Parathyroid adenoma (tissue), 2 donors: Measurements from ENCODE around the gene SH2D3A.

Source experiments
- H2AFZ ChIP-seq: fragments of 300-600 bp; sonication (generic); one replicate; pipeline ENCODE4 v1.7.0; 2017; ENCODE audit warnings: antibody characterized with exemption, mild to moderate bottlenecking
- H3K27ac ChIP-seq: fragments of 300-600 bp; sonication (generic); one replicate; pipeline ENCODE4 v1.7.0; 2017
- H3K27me3 ChIP-seq: fragments of 300-600 bp; sonication (generic); one replicate; pipeline ENCODE4 v1.7.0; 2017; ENCODE audit warnings: low read length; ENCODE audit not compliant: control insufficient read depth, insufficient read depth
- H3K36me3 ChIP-seq: fragments of 300-600 bp; sonication (generic); one replicate; pipeline ENCODE4 v1.7.0; 2017; ENCODE audit warnings: low read length; ENCODE audit not compliant: control insufficient read depth, insufficient read depth
- H3K4me1 ChIP-seq: fragments of 300-600 bp; sonication (generic); one replicate; pipeline ENCODE4 v1.7.0; 2017; ENCODE audit warnings: control low read depth
- H3K4me2 ChIP-seq: fragments of 300-600 bp; sonication (generic); one replicate; pipeline ENCODE4 v1.7.0; 2017; ENCODE audit warnings: low read length
- H3K4me3 ChIP-seq: fragments of 300-600 bp; sonication (generic); one replicate; pipeline ENCODE4 v1.7.0; 2017; ENCODE audit warnings: low read depth, low read length
- H3K79me2 ChIP-seq: fragments of 300-600 bp; sonication (generic); one replicate; pipeline ENCODE4 v1.7.0; 2017; ENCODE audit warnings: control low read depth
- H3K9ac ChIP-seq: fragments of 300-600 bp; sonication (generic); one replicate; pipeline ENCODE4 v1.7.0; 2017; ENCODE audit warnings: mild to moderate bottlenecking
- H3K9me3 ChIP-seq: fragments of 300-600 bp; sonication (generic); one replicate; pipeline ENCODE4 v1.7.0; 2017; ENCODE audit warnings: low read length; ENCODE audit not compliant: control insufficient read depth
- CTCF ChIP-seq: fragments of 300-600 bp; sonication (generic); IDR thresholded peaks from one replicate; pipeline ENCODE4 v1.7.0; 2017; ENCODE audit warnings: antibody characterized with exemption, mild to moderate bottlenecking
- donor health status: primary hyperparathyroidism.

The SH2D3A gene

DNA sequence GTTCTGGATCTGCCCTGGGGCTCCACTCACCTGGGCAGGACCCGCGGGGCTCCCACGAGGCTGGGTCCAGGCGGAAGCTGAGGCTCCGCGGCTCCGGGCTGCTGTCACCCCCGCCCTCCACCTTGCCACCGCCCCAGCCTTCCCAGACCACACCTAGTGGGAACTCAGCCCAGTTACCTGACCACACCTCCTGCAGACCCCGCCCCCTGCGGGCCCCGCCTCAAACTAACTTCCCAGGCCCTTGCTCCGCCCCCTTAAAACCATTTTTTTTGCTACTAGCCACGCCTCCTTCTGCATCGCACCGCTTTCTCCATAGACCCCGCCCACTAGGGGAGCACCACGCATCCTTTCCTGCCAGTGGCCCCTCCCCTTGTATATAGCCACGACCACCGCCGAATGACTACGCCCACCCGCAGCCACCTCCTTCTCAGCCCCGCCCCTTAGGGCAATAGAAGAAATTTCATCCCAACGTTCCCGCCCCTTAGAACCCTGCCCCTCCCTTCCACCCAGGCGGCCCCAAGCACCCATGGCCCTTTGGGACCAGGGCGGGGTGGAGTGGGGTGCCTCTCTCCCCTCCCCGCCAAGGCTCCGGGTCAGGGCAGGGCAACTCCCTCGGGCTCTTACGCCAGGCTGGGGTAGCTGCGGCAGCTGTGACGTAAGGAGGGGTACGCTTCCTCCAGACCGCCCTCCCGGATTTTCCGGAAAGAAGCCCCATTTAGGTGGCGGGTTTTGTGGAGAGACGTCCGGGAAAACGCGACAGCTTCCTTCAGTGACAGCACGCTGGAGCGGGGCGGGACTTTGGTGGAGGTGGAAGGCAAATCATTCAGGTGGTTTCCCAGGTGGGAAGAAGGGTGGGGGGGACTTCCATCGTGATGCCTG, at the start of gene SH2D3A:
TSS of gene SH2D3A (minus strand) at position 79 of the 879 bp plus-strand sequence. CDS start 3,687 bp downstream, outside the sequence.
- H3K4me3 ChIP-seq: peak within 1 kb of the TSS; percentile 89
- TF ChIP-seq CTCF: peak; percentile 9
- peak within 1 kb of the TSS; percentile 80 for H3K27ac ChIP-seq
- H3K36me3 ChIP-seq: no peaks in the 10 kb centered on the region
- H3K79me2 ChIP-seq: no peaks in the 10 kb centered on the region
- no peak within 1 kb of the TSS for H3K9ac ChIP-seq
- H3K9me3 ChIP-seq: no peaks in the 10 kb centered on the region
- H3K27me3 ChIP-seq: no peaks in the 10 kb centered on the region
- peak within 1 kb of the TSS; percentile 97 for H3K4me2 ChIP-seq
- peak within 1 kb of the TSS; percentile 85 for H2AFZ ChIP-seq
- peaks cover 19% of the 10 kb centered on the region for H3K4me1 ChIP-seq

DNA sequence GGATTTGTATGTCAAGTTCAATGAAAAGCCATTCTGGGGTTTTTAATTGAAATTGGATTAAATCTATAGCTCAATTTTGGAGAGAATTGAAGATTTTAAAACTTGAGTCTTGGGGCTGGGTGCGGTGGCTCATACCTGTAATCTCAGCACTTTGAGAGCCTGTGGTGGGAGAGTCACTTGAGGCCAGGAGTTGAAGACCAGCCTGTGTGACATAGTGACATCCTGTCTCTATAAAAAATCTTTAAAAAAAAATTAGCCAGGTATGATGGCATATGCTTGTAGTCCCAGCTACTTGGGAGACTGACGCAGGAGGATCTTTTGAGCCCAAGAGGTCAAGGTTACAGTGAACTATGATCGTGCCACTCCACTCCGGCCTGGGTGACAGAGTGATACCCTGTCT, 46.4 kb upstream of the SH2D3A start:
- H3K36me3 ChIP-seq: no peaks in the 10 kb centered on the region
- H3K27me3 ChIP-seq: no peaks in the 10 kb centered on the region
- no peak for TF ChIP-seq CTCF
- peaks cover 8% of the 10 kb centered on the region for H3K4me1 ChIP-seq
- no peak overlapping the region for H3K9ac ChIP-seq
- H3K27ac ChIP-seq: peak overlapping the region; percentile 37
- H3K4me3 ChIP-seq: no peak overlapping the region
- no peaks in the 10 kb centered on the region for H3K79me2 ChIP-seq
- H3K9me3 ChIP-seq: no peaks in the 10 kb centered on the region
- H3K4me2 ChIP-seq: no peak overlapping the region
- H2AFZ ChIP-seq: peak overlapping the region; percentile 11

GRCh38 chr19:6812612-6813011, 45.4 kb upstream of the SH2D3A start:
- Histone ChIP-seq H2AFZ (peak overlapping the region; percentile 55), H3K4me2 (no peak overlapping the region), H3K4me1 (peaks cover 8% of the 10 kb centered on the region), H3K27me3 (no peaks in the 10 kb centered on the region), H3K27ac (no peak overlapping the region), H3K9ac (no peak overlapping the region), H3K9me3 (no peaks in the 10 kb centered on the region), H3K36me3 (no peaks in the 10 kb centered on the region), H3K79me2 (no peaks in the 10 kb centered on the region), H3K4me3 (no peak overlapping the region)
- TF ChIP-seq CTCF: no peak

GRCh38 chr19:6811906-6812305, 44.7 kb upstream of the SH2D3A start:
- Histone ChIP-seq H3K36me3 (no peaks in the 10 kb centered on the region), H2AFZ (peak overlapping the region; percentile 55), H3K4me1 (peaks cover 8% of the 10 kb centered on the region), H3K9me3 (no peaks in the 10 kb centered on the region), H3K4me3 (no peak overlapping the region), H3K9ac (no peak overlapping the region), H3K4me2 (no peak overlapping the region), H3K27ac (no peak overlapping the region), H3K27me3 (no peaks in the 10 kb centered on the region), H3K79me2 (no peaks in the 10 kb centered on the region)
- TF ChIP-seq CTCF: no peak
